ENCODE measurements around the gene FAM135A. TPM values are rescaled to one million over a fixed set of nuclear protein-coding genes. Genes with fewer than 3 reads are reported as not detected.

Gene FAM135A
- total and polyA plus RNA-seq, 8 donors = 7.5 to 14.4 (median 8.4) TPM

GRCh38 chr6:70518723-70519122, 105.4 kb downstream of the FAM135A start:
- H3K36me3 ChIP-seq = no peaks in the 10 kb centered on the region
- H3K27ac ChIP-seq = no peak overlapping the region
- H3K4me3 ChIP-seq = no peak overlapping the region
- no peak for DNase-seq
- no peak for TF ChIP-seq CTCF (IDR thresholded peaks at IDR 0.05)
- no peak for FAIRE-seq
- no peak for ATAC-seq
- H3K4me1 ChIP-seq = no peaks in the 10 kb centered on the region
- no peaks in the 10 kb centered on the region for H3K9me3 ChIP-seq
- intact Hi-C loops (cut with DNase I) = no loop called here
- WGBS, 2 donors = 63 to 76% methylated on average over 3 of the region's 3 CpGs
- H3K27me3 ChIP-seq = no peaks in the 10 kb centered on the region

- intact Hi-C loops (cut with DNase I) = no loop called here
- Histone ChIP-seq H3K27me3 (no peaks in the 10 kb centered on the region), H3K4me3 (no peak overlapping the region), H3K36me3 (no peaks in the 10 kb centered on the region), H3K4me1 (no peaks in the 10 kb centered on the region), H3K27ac (no peak overlapping the region), H3K9me3 (no peaks in the 10 kb centered on the region)
- DNase-seq (no peak), FAIRE-seq (no peak), ATAC-seq (peak in 2 of 4 donors; percentile 50 to 55)
- TF ChIP-seq CTCF (IDR thresholded peaks at IDR 0.05) = no peak
Measured at GRCh38 chr6:70520575-70520974, 107.3 kb downstream of the FAM135A start.

GRCh38 chr6:70524721-70525286, 111.5 kb downstream of the FAM135A start:
- DNase-seq = no peak
- no peak for ATAC-seq
- Histone ChIP-seq H3K9me3 (no peaks in the 10 kb centered on the region), H3K4me1 (no peaks in the 10 kb centered on the region), H3K4me3 (no peak overlapping the region), H3K36me3 (peaks cover 0 to 6% (median 0%) of the 10 kb centered on the region in 3 donors), H3K27me3 (no peaks in the 10 kb centered on the region), H3K27ac (no peak overlapping the region)
- no peak for TF ChIP-seq CTCF (IDR thresholded peaks at IDR 0.05)
- 62 to 63% methylated on average over 4 of the region's 4 CpGs for WGBS, 2 donors
- FAIRE-seq = no peak
- intact Hi-C loops (cut with DNase I) = no loop called here

- no peak for TF ChIP-seq CTCF (IDR thresholded peaks at IDR 0.05)
- no peak for FAIRE-seq
Measured at GRCh38 chr6:70527071-70527737, 113.9 kb downstream of the FAM135A start.

GRCh38 chr6:70530023-70530422, 116.7 kb downstream of the FAM135A start:
- FAIRE-seq = peak; percentile 64

More at GRCh38 chr6:70527071-70527737, 113.9 kb downstream of the FAM135A start:
- Histone ChIP-seq H3K27ac (no peak overlapping the region), H3K9me3 (no peaks in the 10 kb centered on the region), H3K4me3 (no peak overlapping the region), H3K27me3 (no peaks in the 10 kb centered on the region), H3K4me1 (no peaks in the 10 kb centered on the region), H3K36me3 (peaks cover 0 to 6% (median 0%) of the 10 kb centered on the region in 3 donors)
- 89 to 95% methylated on average over 5 of the region's 5 CpGs for WGBS, 2 donors
- no peak for ATAC-seq
- intact Hi-C loops (cut with DNase I) = no loop called here
- no peak for DNase-seq

More at GRCh38 chr6:70530023-70530422, 116.7 kb downstream of the FAM135A start:
- no peaks in the 10 kb centered on the region for H3K4me1 ChIP-seq
- H3K36me3 ChIP-seq = peaks cover 0 to 6% (median 0%) of the 10 kb centered on the region in 3 donors
- 95 to 97% methylated on average over 2 of the region's 2 CpGs for WGBS, 2 donors
- H3K9me3 ChIP-seq = no peaks in the 10 kb centered on the region
- DNase-seq (no peak), ATAC-seq (no peak)
- H3K27me3 ChIP-seq = no peaks in the 10 kb centered on the region
- TF ChIP-seq CTCF (IDR thresholded peaks at IDR 0.05) = no peak
- no peak overlapping the region for H3K4me3 ChIP-seq
- intact Hi-C loops (cut with DNase I) = no loop called here
- H3K27ac ChIP-seq = no peak overlapping the region
